ENCODE data around the gene PPP1R17.

- no peak for TF ChIP-seq CTCF (IDR thresholded peaks at IDR 0.05)
- TF ChIP-seq POLR2A (IDR thresholded peaks at IDR 0.05): no peak
These were observed 18.4 kb downstream of the PPP1R17 start for GRCh38 chr7:31705377-31705776.
